Stimulated activated CD4-positive, alpha-beta T cell treated with anti-CD3 and anti-CD28 coated beads, TNF-alpha, amount 100 ng/mL, for 48 hours (primary cell): ENCODE measurements around the gene EIF3J.
A peak's percentile ranks its signal among the peaks of the same experiment; 100 is the strongest.
"Not testable (repeated sequence)": the region's sequence is repeated elsewhere in the genome, so short reads cannot be mapped to it uniquely, and the experiment has no call there.

Experiments used
- DNase-seq, 3 donors: peaks; one replicate each; pipeline ENCODE4 v3.0.0-alpha.2; 2020; ENCODE audit warnings: low read depth in 3 of 3

EIF3J gene

GRCh38 chr15:44536962-44537734 is at the start of gene EIF3J:
Gene EIF3J, plus strand, starts transcription at chr15:44537147. Its CDS starts 48 bp downstream, at chr15:44537195.
- DNase-seq: peak; percentile 85 to 94 (median 90)

GRCh38 chr15:44489464-44489863 is 47.5 kb upstream of the EIF3J start:
- no peak for DNase-seq

- no peak for DNase-seq
These were observed 46.3 kb upstream of the EIF3J start for GRCh38 chr15:44490622-44491021.

- no peak for DNase-seq
These were observed 44.9 kb upstream of the EIF3J start for GRCh38 chr15:44492040-44492439.

- no peak for DNase-seq
These were observed 44.3 kb upstream of the EIF3J start for GRCh38 chr15:44492672-44493071.

- no peak for DNase-seq
These were observed 41.4 kb upstream of the EIF3J start for GRCh38 chr15:44495562-44495961.

GRCh38 chr15:44500555-44500954 is 36.4 kb upstream of the EIF3J start:
- DNase-seq: no peak

GRCh38 chr15:44501768-44502366 is 35.1 kb upstream of the EIF3J start:
- DNase-seq: no peak

- no peak for DNase-seq
These were observed 20.5 kb upstream of the EIF3J start for GRCh38 chr15:44516436-44516835.

GRCh38 chr15:44519537-44519936 is 17.4 kb upstream of the EIF3J start:
- DNase-seq: no peak

- DNase-seq: no peak
These were observed 11.9 kb upstream of the EIF3J start for GRCh38 chr15:44525018-44525417.

GRCh38 chr15:44527241-44527640 is 9.7 kb upstream of the EIF3J start:
- no peak for DNase-seq

GRCh38 chr15:44529864-44530604 is 6.9 kb upstream of the EIF3J start:
- DNase-seq: no peak

- no peak for DNase-seq
These were observed 6.3 kb upstream of the EIF3J start for GRCh38 chr15:44530653-44531052.

GRCh38 chr15:44532275-44532674 is 4.7 kb upstream of the EIF3J start:
- DNase-seq: not testable (repeated sequence)

- DNase-seq: no peak
These were observed 4.3 kb upstream of the EIF3J start for GRCh38 chr15:44532689-44533088.

GRCh38 chr15:44535092-44535491 is 1.9 kb upstream of the EIF3J start:
- no peak for DNase-seq

- peak in 2 of 3 donors; percentile 3 to 23 for DNase-seq
These were observed 1.2 kb upstream of the EIF3J start for GRCh38 chr15:44535523-44536301.

- DNase-seq: no peak
These were observed 515 bp upstream of the EIF3J start for GRCh38 chr15:44536302-44536961.

GRCh38 chr15:44537735-44538240 is 841 bp downstream of the EIF3J start:
- no peak for DNase-seq

GRCh38 chr15:44541282-44541958 is 4.5 kb downstream of the EIF3J start:
- no peak for DNase-seq
